H9 (cell line): ENCODE measurements around the gene DNAJC25. TPM values are rescaled to one million over a fixed set of nuclear protein-coding genes. Genes with fewer than 3 reads are reported as not detected.

Experiments
- DNase-seq: peaks from one replicate; pipeline ENCODE4 v3.0.0-alpha.2; 2017
- H2AFZ ChIP-seq: one replicate; pipeline ENCODE4 v1.6.1; 2013; ENCODE audit warnings: mild to moderate bottlenecking, low read length, control low read depth, moderate library complexity
- H2AK5ac ChIP-seq: 2 replicates; pipeline ENCODE4 v1.6.1; 2013; ENCODE audit warnings: low read length, control low read depth, mixed read lengths; ENCODE audit not compliant: insufficient read length
- H2BK120ac ChIP-seq: one replicate; pipeline ENCODE4 v1.6.1; 2013; ENCODE audit warnings: low read depth, mild to moderate bottlenecking, low read length, control low read depth, inconsistent platforms; ENCODE audit not compliant: poor library complexity, severe bottlenecking
- H2BK12ac ChIP-seq: 2 replicates; pipeline ENCODE4 v1.6.1; 2013; ENCODE audit warnings: low read length, control low read depth, mixed read lengths, low read depth; ENCODE audit not compliant: insufficient read length
- H2BK15ac ChIP-seq: 2 replicates; pipeline ENCODE4 v1.6.1; 2013; ENCODE audit warnings: low read depth, low read length, control low read depth
- H2BK20ac ChIP-seq: one replicate; pipeline ENCODE4 v1.6.1; 2013; ENCODE audit warnings: low read depth, mild to moderate bottlenecking, low read length, control low read depth, inconsistent platforms; ENCODE audit not compliant: poor library complexity, severe bottlenecking
- H2BK5ac ChIP-seq: 2 replicates; pipeline ENCODE4 v1.6.1; 2013; ENCODE audit warnings: low read length, control low read depth, mixed read lengths; ENCODE audit not compliant: insufficient read length
- H3K14ac ChIP-seq: 2 replicates; pipeline ENCODE4 v1.6.1; 2013; ENCODE audit warnings: low read length, control low read depth; ENCODE audit not compliant: insufficient read depth
- H3K18ac ChIP-seq: 2 replicates; pipeline ENCODE4 v1.6.1; 2013; ENCODE audit warnings: low read depth, mild to moderate bottlenecking, mixed read lengths, low read length, control low read depth; ENCODE audit not compliant: insufficient read length
- H3K23ac ChIP-seq: 2 replicates; pipeline ENCODE4 v1.6.1; 2013; ENCODE audit warnings: low read length, control low read depth, mixed read lengths, low read depth; ENCODE audit not compliant: insufficient read length
- H3K23me2 ChIP-seq: 2 replicates; pipeline ENCODE4 v1.6.1; 2013; ENCODE audit warnings: low read depth, mild to moderate bottlenecking, mixed read lengths, low read length, control low read depth; ENCODE audit not compliant: insufficient read length, poor library complexity, severe bottlenecking
- H3K27ac ChIP-seq: 2 replicates; pipeline ENCODE4 v1.5.1; 2013; ENCODE audit warnings: low read length, control low read depth, mixed read lengths, low read depth; ENCODE audit not compliant: insufficient read length
- H3K27me3 ChIP-seq: 2 replicates; pipeline ENCODE4 v1.6.1; 2013; ENCODE audit warnings: low read length, control low read depth, inconsistent platforms; ENCODE audit not compliant: insufficient read depth
- H3K4ac ChIP-seq: 2 replicates; pipeline ENCODE4 v1.6.1; 2013; ENCODE audit warnings: low read depth, mild to moderate bottlenecking, control low read depth, inconsistent platforms, low read length, moderate library complexity
- H3K4me1 ChIP-seq: 2 replicates; pipeline ENCODE4 v1.6.1; 2013; ENCODE audit warnings: low read length, control low read depth, inconsistent platforms; ENCODE audit not compliant: insufficient read depth
- H3K4me2 ChIP-seq: 2 replicates; pipeline ENCODE4 v1.6.1; 2013; ENCODE audit warnings: low read length, control low read depth, mixed read lengths; ENCODE audit not compliant: insufficient read length, insufficient read depth
- H3K56ac ChIP-seq: 2 replicates; pipeline ENCODE4 v1.6.1; 2013; ENCODE audit warnings: low read depth, mild to moderate bottlenecking, mixed read lengths, low read length, control low read depth; ENCODE audit not compliant: insufficient read length
- H3K79me1 ChIP-seq: 2 replicates; pipeline ENCODE4 v1.6.1; 2013; ENCODE audit warnings: low read depth, mild to moderate bottlenecking, moderate library complexity, low read length, control low read depth, inconsistent platforms; ENCODE audit not compliant: insufficient read depth, poor library complexity, severe bottlenecking
- H3K79me2 ChIP-seq: 2 replicates; pipeline ENCODE4 v1.6.1; 2013; ENCODE audit warnings: low read length, control low read depth, inconsistent platforms; ENCODE audit not compliant: insufficient read depth
- H3K9ac ChIP-seq: 2 replicates; pipeline ENCODE4 v1.6.1; 2013; ENCODE audit warnings: low read length, control low read depth, mixed read lengths; ENCODE audit not compliant: insufficient read length; ENCODE audit errors: extremely low read depth
- H3K9me3 ChIP-seq: one replicate; pipeline ENCODE4 v1.6.1; 2013; ENCODE audit warnings: low read depth, low read length, inconsistent platforms; ENCODE audit not compliant: control insufficient read depth
- H3T11ph ChIP-seq: one replicate; pipeline ENCODE4 v1.6.1; 2013; ENCODE audit warnings: mild to moderate bottlenecking, low read length, control low read depth, inconsistent platforms
- H4K20me1 ChIP-seq: one replicate; pipeline ENCODE4 v1.6.1; 2013; ENCODE audit not compliant: control insufficient read depth, insufficient read length, insufficient read depth
- H4K5ac ChIP-seq: 2 replicates; pipeline ENCODE4 v1.6.1; 2013; ENCODE audit warnings: low read depth, mild to moderate bottlenecking, mixed read lengths, low read length, control low read depth; ENCODE audit not compliant: insufficient read length
- H4K8ac ChIP-seq: replicated peaks from 2 replicates; pipeline ENCODE4 v1.6.1; 2013; ENCODE audit warnings: low read length, control low read depth, mixed read lengths, low read depth; ENCODE audit not compliant: insufficient read length
- H4K91ac ChIP-seq: 2 replicates; pipeline ENCODE4 v1.6.1; 2013; ENCODE audit warnings: low read depth, mild to moderate bottlenecking, moderate library complexity, mixed read lengths, low read length, control low read depth; ENCODE audit not compliant: insufficient read length
- H3K27ac Mint-ChIP-seq, 3 experiments: 2 replicates in 2 of 3; 3 replicates in 1 of 3; pipeline ENCODE4 v1.8.0; 2020 to 2021; ENCODE audit warnings: mixed read lengths in 3 of 3, mild to moderate bottlenecking in 1 of 3, moderate library complexity in 1 of 3
- H3K27me3 Mint-ChIP-seq: 2 replicates; pipeline ENCODE4 v1.8.0; 2021; ENCODE audit warnings: low read depth, mild to moderate bottlenecking, moderate library complexity, mixed read lengths
- H3K36me3 Mint-ChIP-seq, 3 experiments: 2 replicates in 2 of 3; 3 replicates in 1 of 3; pipeline ENCODE4 v1.8.0; 2020 to 2021; ENCODE audit warnings: low read depth in 3 of 3, mixed read lengths in 3 of 3; ENCODE audit not compliant: insufficient read depth in 1 of 3
- H3K4me1 Mint-ChIP-seq, 2 experiments: 2 replicates each; pipeline ENCODE4 v1.8.0; 2020; ENCODE audit warnings: mixed read lengths in 2 of 2
- H3K4me3 Mint-ChIP-seq, 2 experiments: 2 replicates in 1 of 2; 3 replicates in 1 of 2; pipeline ENCODE4 v1.8.0; 2020 to 2021; ENCODE audit warnings: mild to moderate bottlenecking in 2 of 2, mixed read lengths in 2 of 2, moderate library complexity in 1 of 2
- H3K9me3 Mint-ChIP-seq, 2 experiments: 2 replicates in 1 of 2; 3 replicates in 1 of 2; pipeline ENCODE4 v1.8.0; 2020; ENCODE audit warnings: mild to moderate bottlenecking in 2 of 2, mixed read lengths in 2 of 2, moderate library complexity in 1 of 2
- CTCF ChIP-seq: fragments of 200-600 bp; sonication (generic); conservative IDR thresholded peaks from 3 replicates; pipeline ENCODE4 v1.8.0; 2021; ENCODE audit warnings: antibody characterized with exemption, mild to moderate bottlenecking
- WGBS: extraction: QIAGEN DNeasy Blood & Tissue Kit; methylation state at CpG from one replicate; pipeline ENCODE4 v1.1.7; 2013; ENCODE audit warnings: missing lambda C conversion rate, low lambda C conversion rate, mixed read lengths; ENCODE audit not compliant: insufficient read length; ENCODE audit errors: extremely low coverage; 5-methylcytosine and 5-hydroxymethylcytosine counted together
- total RNA-seq: library from RNA; stranded (reverse); gene quantifications from 2 replicates; pipeline ENCODE4 v1.2.1, GENCODE V29; 2021

Gene DNAJC25
- total RNA-seq, 1 experiment from 2014 or later, result 7.6 TPM

- Histone ChIP-seq H3K56ac (no peak overlapping the region), H3K4ac (no peak overlapping the region), H2BK120ac (no peak overlapping the region), H2BK12ac (no peak overlapping the region), H2AK5ac (no peak overlapping the region), H2BK5ac (no peak overlapping the region), H4K20me1 (no peaks in the 10 kb centered on the region), H3T11ph (no peak overlapping the region), H3K23me2 (no peaks in the 10 kb centered on the region), H3K4me1 (no peaks in the 10 kb centered on the region; the same call in 1 of the 2 replicates), H4K91ac (no peak overlapping the region), H2AFZ (no peak overlapping the region), H3K27ac (no peak overlapping the region), H3K79me2 (no peaks in the 10 kb centered on the region), H3K4me2 (no peak overlapping the region), H3K27me3 (peaks cover 2% of the 10 kb centered on the region; the same call in 1 of the 2 replicates), H3K18ac (no peak overlapping the region), H4K8ac (no peak overlapping the region), H2BK15ac (no peak overlapping the region), H3K9ac (no peak overlapping the region), H2BK20ac (no peak overlapping the region), H3K14ac (no peak overlapping the region), H3K9me3 (no peaks in the 10 kb centered on the region), H3K79me1 (no peaks in the 10 kb centered on the region), H3K23ac (no peak overlapping the region), H4K5ac (no peak overlapping the region)
- no peak for TF ChIP-seq CTCF
- no peak for DNase-seq
- Mint-ChIP-seq H3K4me3 (no peak overlapping the region), H3K4me1 (peaks cover 14 to 16% of the 10 kb centered on the region in 2 experiments), H3K9me3 (peaks cover 2 to 4% of the 10 kb centered on the region in 2 experiments; a peak in 3 of 5 replicates), H3K36me3 (no peaks in the 10 kb centered on the region), H3K27ac (no peak overlapping the region), H3K27me3 (no peaks in the 10 kb centered on the region)
- WGBS, result no CpG with 5 or more reads among the region's 3 CpGs
Measured at GRCh38 chr9:111622626-111623025, 8.5 kb upstream of the DNAJC25 start.
